Naive thymus-derived CD4-positive, alpha-beta T cell (primary cell): ENCODE data around the gene CAB39. TPM values are rescaled to one million over a fixed set of nuclear protein-coding genes. Genes with fewer than 3 reads are reported as not detected.

Source experiments
- ATAC-seq: fragments of 150-1000 bp; cut with Tn5 transposase; 2 replicates; pipeline ENCODE4 v1.10.0; 2021; ENCODE audit warnings: mild to moderate bottlenecking, moderate library complexity
- CTCF ChIA-PET: fragments of 350-600 bp; sonication (Branson Sonifier 250); formaldehyde crosslinking; loops from one replicate; lab custom pipeline; 2021; ENCODE audit warnings: antibody characterized with exemption; lab: Charles Lee
- POLR2A ChIA-PET: fragments of 350-600 bp; sonication (Branson Sonifier 250); formaldehyde crosslinking; loops from one replicate; lab custom pipeline; 2021; ENCODE audit warnings: antibody characterized with exemption, inconsistent platforms; lab: Charles Lee
- DNase-seq, 9 donors: peaks; one replicate each; pipeline versions ENCODE4 v3.0.0 to v3.0.0-alpha.2; 2020 to 2022; ENCODE audit warnings: mixed read lengths in 1 of 9
- H3K27ac ChIP-seq: one replicate; pipeline ENCODE4 v1.7.0; 2013; ENCODE audit warnings: mild to moderate bottlenecking, low read depth, low read length, moderate library complexity
- H3K27me3 ChIP-seq, 2 donors: one replicate each; pipeline ENCODE4 v1.7.0; 2013; ENCODE audit warnings: low read length in 2 of 2, mild to moderate bottlenecking in 2 of 2, moderate library complexity in 2 of 2; ENCODE audit not compliant: control insufficient read depth in 2 of 2, insufficient read depth in 2 of 2
- H3K36me3 ChIP-seq, 3 experiments: 1 replicate in 2 of 3; 2 replicates in 1 of 3; pipeline ENCODE4 v1.7.0; 2013; ENCODE audit warnings: low read length in 3 of 3, mild to moderate bottlenecking in 3 of 3, moderate library complexity in 1 of 3; ENCODE audit not compliant: insufficient read depth in 3 of 3, control insufficient read depth in 2 of 3
- H3K4me1 ChIP-seq, 2 donors: one replicate each; pipeline ENCODE4 v1.7.0; 2013; ENCODE audit warnings: low read length in 2 of 2, mild to moderate bottlenecking in 2 of 2, moderate library complexity in 1 of 2; ENCODE audit not compliant: control insufficient read depth in 2 of 2, insufficient read depth in 2 of 2
- H3K4me3 ChIP-seq: 2 replicates; pipeline ENCODE4 v1.7.0; 2013; ENCODE audit warnings: mild to moderate bottlenecking, low read length
- H3K9me3 ChIP-seq, 3 experiments: 1 replicate in 2 of 3; 2 replicates in 1 of 3; pipeline ENCODE4 v1.7.0; 2013; ENCODE audit warnings: low read length in 3 of 3; ENCODE audit not compliant: control insufficient read depth in 2 of 3
- H3K27ac Mint-ChIP-seq, 9 donors: one replicate each; pipeline ENCODE4 v1.8.0; 2020 to 2022; ENCODE audit warnings: mixed read lengths in 9 of 9, mild to moderate bottlenecking in 8 of 9, moderate library complexity in 5 of 9, inconsistent platforms in 2 of 9
- H3K27me3 Mint-ChIP-seq, 5 donors: one replicate each; pipeline ENCODE4 v1.8.0; 2021 to 2022; ENCODE audit warnings: mixed read lengths in 5 of 5, mild to moderate bottlenecking in 1 of 5
- H3K36me3 Mint-ChIP-seq, 5 donors: one replicate each; pipeline ENCODE4 v1.8.0; 2020 to 2022; ENCODE audit warnings: mixed read lengths in 5 of 5, mild to moderate bottlenecking in 3 of 5, inconsistent platforms in 1 of 5
- H3K4me1 Mint-ChIP-seq, 7 donors: one replicate each; pipeline ENCODE4 v1.8.0; 2020 to 2022; ENCODE audit warnings: mixed read lengths in 7 of 7, mild to moderate bottlenecking in 3 of 7, inconsistent platforms in 1 of 7
- H3K4me3 Mint-ChIP-seq, 10 donors: one replicate each; pipeline ENCODE4 v1.8.0; 2020 to 2022; ENCODE audit warnings: mild to moderate bottlenecking in 10 of 10, mixed read lengths in 10 of 10, moderate library complexity in 6 of 10, inconsistent platforms in 2 of 10
- H3K9me3 Mint-ChIP-seq, 11 donors: one replicate each; pipeline ENCODE4 v1.8.0; 2020 to 2022; ENCODE audit warnings: mixed read lengths in 11 of 11, mild to moderate bottlenecking in 4 of 11, inconsistent platforms in 1 of 11, moderate library complexity in 1 of 11
- intact Hi-C, 2 donors: fragments of 100-400 bp; cut with micrococcal nuclease; formaldehyde crosslinking; loops; one replicate each; pipeline ENCODE4 v1.15.1; 2023
- polyA plus RNA-seq, 2 donors: library from polyadenylated mRNA; unstranded; fragments of 300-500 nt; fragmentation: Illumina TruSeq; gene quantifications; one replicate each; pipeline ENCODE4 v1.2.3, GENCODE V29; 2021
- total RNA-seq, 6 experiments: library from RNA in 5 of 6; stranded (reverse) in 5 of 6; gene quantifications; 1 replicate in 5 of 6; 2 replicates in 1 of 6; pipeline ENCODE4 v1.2.3 and lab custom pipeline; 2021 to 2026

CAB39 gene
- total and polyA plus RNA-seq, 7 experiments from 2014 or later = 71.0 to 186 (median 79.4) TPM

DNA sequence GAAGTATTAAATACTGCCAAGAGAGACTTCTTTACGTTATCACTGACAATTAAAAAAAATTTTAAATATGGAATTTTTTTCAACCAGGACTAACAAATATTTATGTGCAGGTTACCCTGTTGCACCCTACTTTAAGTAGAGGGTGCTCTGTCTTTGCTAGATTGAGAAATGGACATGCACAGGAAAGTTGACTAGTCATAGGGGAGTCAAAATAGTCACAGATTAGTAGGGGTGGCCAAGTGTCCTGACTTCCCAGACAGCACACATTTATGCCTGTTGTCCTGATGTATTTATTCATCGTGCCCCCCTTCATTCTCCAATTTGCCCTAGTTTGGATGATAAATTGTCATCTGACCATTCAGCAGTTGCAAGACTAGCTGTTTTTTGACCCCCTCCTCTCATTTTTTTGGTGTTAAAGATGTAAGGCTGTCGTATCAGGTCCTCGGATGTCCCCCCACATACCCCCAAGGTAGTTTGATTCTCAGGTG, 20.3 kb downstream of the CAB39 start:
- Histone ChIP-seq H3K4me3 (no peak overlapping the region), H3K27me3 (no peaks in the 10 kb centered on the region), H3K9me3 (no peaks in the 10 kb centered on the region), H3K27ac (no peak overlapping the region), H3K36me3 (no peaks in the 10 kb centered on the region), H3K4me1 (peaks cover 26 to 43% of the 10 kb centered on the region in 2 donors)
- DNase-seq (no peak), ATAC-seq (no peak)
- peaks cover 49 to 90% (median 77%) of the 10 kb centered on the region in 7 donors for H3K4me1 Mint-ChIP-seq
- H3K36me3 Mint-ChIP-seq = peaks cover 0 to 23% (median 7%) of the 10 kb centered on the region in 5 donors
- ChIA-PET CTCF (interaction anchor here (1.5 kb wide), 1 partner anchor 11 kb away, joined by 5 read pairs; no protein-coding TSS in a partner anchor), POLR2A (no interaction called here)
- intact Hi-C loops = loop anchor here in 1 of 2 donors (2.0 kb wide), 1 partner anchor 14 kb away; no protein-coding TSS in a partner anchor
- peak overlapping the region in 4 of 9 donors; percentile 8 to 53 (median 30) for H3K27ac Mint-ChIP-seq
- peaks cover 0 to 1% (median 0%) of the 10 kb centered on the region in 11 donors for H3K9me3 Mint-ChIP-seq
- peak overlapping the region in 8 of 10 donors; percentile 3 to 68 (median 57) for H3K4me3 Mint-ChIP-seq
- no peaks in the 10 kb centered on the region for H3K27me3 Mint-ChIP-seq

- Histone ChIP-seq H3K27ac (no peak overlapping the region), H3K4me1 (peaks cover 38 to 50% of the 10 kb centered on the region in 2 donors), H3K4me3 (no peak overlapping the region), H3K27me3 (no peaks in the 10 kb centered on the region), H3K9me3 (no peaks in the 10 kb centered on the region), H3K36me3 (no peaks in the 10 kb centered on the region)
- intact Hi-C loops = no loop called here
- ChIA-PET POLR2A (interaction anchor here (0.6 kb wide), 1 partner anchor 71 kb away, joined by 5 read pairs; no protein-coding TSS in a partner anchor), CTCF (interaction anchor here (1.5 kb wide), 1 partner anchor 12 kb away, joined by 5 read pairs; no protein-coding TSS in a partner anchor)
- Mint-ChIP-seq H3K27me3 (no peaks in the 10 kb centered on the region), H3K4me3 (peak overlapping the region; percentile 21 to 73 (median 46)), H3K27ac (peak overlapping the region in 7 of 9 donors; percentile 15 to 78 (median 52)), H3K4me1 (peaks cover 54 to 90% (median 82%) of the 10 kb centered on the region in 7 donors), H3K36me3 (peaks cover 0 to 20% (median 5%) of the 10 kb centered on the region in 5 donors), H3K9me3 (no peaks in the 10 kb centered on the region)
- DNase-seq (no peak), ATAC-seq (no peak)
Observed at GRCh38 chr2:230734247-230735175, 21.9 kb downstream of the CAB39 start.

GRCh38 chr2:230735884-230736283, 23.2 kb downstream of the CAB39 start:
- peaks cover 57 to 94% (median 91%) of the 10 kb centered on the region in 7 donors for H3K4me1 Mint-ChIP-seq
- CTCF ChIA-PET = interaction anchor here (1.9 kb wide), 1 partner anchor 22 kb away, joined by 4 read pairs; no protein-coding TSS in a partner anchor
- H3K4me3 ChIP-seq = no peak overlapping the region

GRCh38 chr2:230737300-230737699, 24.7 kb downstream of the CAB39 start:
- no peaks in the 10 kb centered on the region for H3K9me3 ChIP-seq
- H3K9me3 Mint-ChIP-seq = no peaks in the 10 kb centered on the region
- H3K27me3 ChIP-seq = no peaks in the 10 kb centered on the region
- no peak for ATAC-seq
- peaks cover 56 to 88% (median 83%) of the 10 kb centered on the region in 7 donors for H3K4me1 Mint-ChIP-seq
- peak overlapping the region in 6 of 9 donors; percentile 0 to 74 (median 41) for H3K27ac Mint-ChIP-seq
- peaks cover 0 to 32% (median 18%) of the 10 kb centered on the region in 5 donors for H3K36me3 Mint-ChIP-seq
- no peak overlapping the region for H3K4me3 ChIP-seq
- H3K36me3 ChIP-seq = peaks cover 0 to 6% (median 5%) of the 10 kb centered on the region in 3 experiments
- intact Hi-C loops = loop anchor here in 1 of 2 donors (1.0 kb wide), 1 partner anchor 14 kb away; no protein-coding TSS in a partner anchor
- H3K4me3 Mint-ChIP-seq = peak overlapping the region in 6 of 10 donors; percentile 6 to 63 (median 52)
- peaks cover 38 to 46% of the 10 kb centered on the region in 2 donors for H3K4me1 ChIP-seq
- DNase-seq = no peak
- no peaks in the 10 kb centered on the region for H3K27me3 Mint-ChIP-seq
- no peak overlapping the region for H3K27ac ChIP-seq
- ChIA-PET POLR2A (no interaction called here), CTCF (interaction anchor here (1.9 kb wide), 1 partner anchor 23 kb away, joined by 4 read pairs; no protein-coding TSS in a partner anchor)

More at GRCh38 chr2:230735884-230736283, 23.2 kb downstream of the CAB39 start:
- H3K27me3 ChIP-seq = no peaks in the 10 kb centered on the region
- POLR2A ChIA-PET = interaction anchor here (0.6 to 1.4 kb wide), 3 partner anchors 21 to 137 kb away, joined by 3 to 4 read pairs (median 3); no protein-coding TSS in a partner anchor
- no peaks in the 10 kb centered on the region for H3K9me3 ChIP-seq
- intact Hi-C loops = no loop called here
- H3K4me1 ChIP-seq = peaks cover 38 to 49% of the 10 kb centered on the region in 2 donors
- no peak for ATAC-seq
- no peaks in the 10 kb centered on the region for H3K36me3 ChIP-seq
- DNase-seq = no peak
- no peak overlapping the region for H3K27ac ChIP-seq
- no peaks in the 10 kb centered on the region for H3K27me3 Mint-ChIP-seq
- no peaks in the 10 kb centered on the region for H3K9me3 Mint-ChIP-seq
- peaks cover 0 to 26% (median 13%) of the 10 kb centered on the region in 5 donors for H3K36me3 Mint-ChIP-seq
- H3K27ac Mint-ChIP-seq = peak overlapping the region in 8 of 9 donors; percentile 15 to 77 (median 58)
- peak overlapping the region in 9 of 10 donors; percentile 1 to 63 (median 46) for H3K4me3 Mint-ChIP-seq

DNA sequence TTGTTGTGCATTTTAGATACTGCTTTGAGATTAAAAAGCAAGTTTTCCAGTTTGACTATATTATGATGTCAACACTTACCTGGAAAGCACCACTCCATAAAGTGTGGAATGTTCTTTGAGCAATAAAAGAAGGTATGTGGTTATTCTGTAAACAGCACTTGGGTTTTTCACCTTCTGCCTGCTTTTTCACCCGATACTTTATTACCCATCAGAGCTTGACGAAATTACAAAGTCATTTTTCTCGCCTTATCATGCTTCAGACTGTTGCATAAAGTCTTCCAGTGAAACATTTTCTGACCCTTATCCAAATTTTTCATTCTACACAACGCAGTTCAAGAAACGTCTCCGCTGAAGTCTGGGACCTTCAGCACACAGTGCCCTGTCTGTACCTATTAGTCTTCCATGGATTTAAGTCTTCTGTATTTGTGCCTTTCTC, 25.2 kb downstream of the CAB39 start:
- CTCF ChIA-PET = interaction anchor here (1.0 to 1.9 kb wide), 3 partner anchors 24 to 87 kb away, joined by 3 to 4 read pairs (median 3); no protein-coding TSS in a partner anchor
- H3K4me3 ChIP-seq = no peak overlapping the region
- Mint-ChIP-seq H3K9me3 (no peaks in the 10 kb centered on the region), H3K4me3 (peak overlapping the region; percentile 1 to 63 (median 42)), H3K4me1 (peaks cover 57 to 88% (median 83%) of the 10 kb centered on the region in 7 donors), H3K27ac (peak overlapping the region; percentile 0 to 74 (median 33)), H3K27me3 (no peaks in the 10 kb centered on the region), H3K36me3 (peaks cover 0 to 33% (median 22%) of the 10 kb centered on the region in 5 donors)
- H3K27ac ChIP-seq = no peak overlapping the region
- ATAC-seq (no peak), DNase-seq (no peak)
- POLR2A ChIA-PET = interaction anchor here (0.6 to 0.9 kb wide), 2 partner anchors 11 to 37 kb away, joined by 3 to 4 read pairs; no protein-coding TSS in a partner anchor
- peaks cover 33 to 46% of the 10 kb centered on the region in 2 donors for H3K4me1 ChIP-seq
- no peaks in the 10 kb centered on the region for H3K9me3 ChIP-seq
- intact Hi-C loops = loop anchor here in 1 of 2 donors (1.0 to 2.0 kb wide), 2 partner anchors 15 to 19 kb away; no protein-coding TSS in a partner anchor
- H3K36me3 ChIP-seq = peaks cover 0 to 6% (median 5%) of the 10 kb centered on the region in 3 experiments
- no peaks in the 10 kb centered on the region for H3K27me3 ChIP-seq
